ENCODE results near the gene APOBEC3A.

- no peak for TF ChIP-seq CTCF (optimal IDR thresholded peaks at IDR 0.05 in 1 of 3, IDR thresholded peaks at IDR 0.05 in 1 of 3, conservative IDR thresholded peaks at IDR 0.05 in 1 of 3; ENCODE audit: extremely low read depth in 1 of 3, insufficient read depth in 2 of 3, low read length in 3 of 3)
- TF ChIP-seq EZH2 (IDR thresholded peaks at IDR 0.05; ENCODE audit: low read length) = no peak
Measured at GRCh38 chr22:38935023-38935422, 22.4 kb upstream of the APOBEC3A start.

All from keratinocyte (primary cell).